ENCODE data around the gene DNAH5.

GRCh38 chr5:13809921-13810320, 134.6 kb downstream of the DNAH5 start:
- no peak for TF ChIP-seq CTCF (conservative IDR thresholded peaks at IDR 0.05; ENCODE audit: low read depth in 2 of 2)
- TF ChIP-seq EZH2 (IDR thresholded peaks at IDR 0.05; ENCODE audit: low read depth, unreplicated experiment), result no peak
- no peak for TF ChIP-seq POLR2AphosphoS5 (IDR thresholded peaks at IDR 0.05; ENCODE audit: low read depth)

Measured in GM23338 (cell line).